Smooth muscle cell (in vitro differentiated cells): ENCODE measurements around the gene SAAL1. TPM values are rescaled to one million over a fixed set of nuclear protein-coding genes. Genes with fewer than 3 reads are reported as not detected.

Source experiments
- DNase-seq: peaks from one replicate; lab custom pipeline; 2025; ENCODE audit not compliant: unreplicated experiment; lab: John Stamatoyannopoulos, UW
- H2AFZ ChIP-seq: fragments of 200-600 bp; sonication (generic); 2 replicates; pipeline ENCODE4 v1.6.0; 2016; ENCODE audit warnings: antibody characterized with exemption, low read depth, mild to moderate bottlenecking
- H3F3A ChIP-seq: fragments of 200-600 bp; sonication (generic); 2 replicates; pipeline ENCODE4 v1.6.0; 2017; ENCODE audit warnings: antibody characterized with exemption, low read depth
- H3K27ac ChIP-seq: fragments of 200-600 bp; sonication (generic); 2 replicates; pipeline ENCODE4 v1.5.1; 2016; ENCODE audit warnings: low read depth, mild to moderate bottlenecking
- H3K27me3 ChIP-seq: fragments of 200-600 bp; sonication (generic); 2 replicates; pipeline ENCODE4 v1.6.1; 2016; ENCODE audit warnings: low read depth, mild to moderate bottlenecking
- H3K36me3 ChIP-seq: fragments of 200-600 bp; sonication (generic); 2 replicates; pipeline ENCODE4 v1.5.1; 2016; ENCODE audit warnings: low read depth
- H3K4me1 ChIP-seq: fragments of 200-600 bp; sonication (generic); 2 replicates; pipeline ENCODE4 v1.5.1; 2016; ENCODE audit warnings: low read depth
- H3K4me2 ChIP-seq: fragments of 200-600 bp; sonication (generic); 2 replicates; pipeline ENCODE4 v1.6.0; 2016; ENCODE audit warnings: mild to moderate bottlenecking
- H3K4me3 ChIP-seq: fragments of 200-600 bp; sonication (generic); 2 replicates; pipeline ENCODE4 v1.5.1; 2016; ENCODE audit warnings: mild to moderate bottlenecking
- H3K79me2 ChIP-seq: fragments of 200-600 bp; sonication (generic); 2 replicates; pipeline ENCODE4 v1.6.0; 2016; ENCODE audit warnings: low read depth, mild to moderate bottlenecking
- H3K9ac ChIP-seq: fragments of 200-600 bp; sonication (generic); 2 replicates; pipeline ENCODE4 v1.6.0; 2016; ENCODE audit warnings: low read depth
- H3K9me3 ChIP-seq: fragments of 200-600 bp; sonication (generic); replicated peaks from 2 replicates; pipeline ENCODE4 v1.5.1; 2016; ENCODE audit warnings: low read depth
- H4K20me1 ChIP-seq: fragments of 200-600 bp; sonication (generic); 2 replicates; pipeline ENCODE4 v1.6.0; 2016; ENCODE audit warnings: low read depth
- WGBS: methylation state at CpG from one replicate; pipeline ENCODE4 v1.1.7; 2016; ENCODE audit warnings: low lambda C conversion rate; 5-methylcytosine and 5-hydroxymethylcytosine counted together
- polyA plus RNA-seq: library from polyadenylated mRNA; unstranded; fragments of >200 nt; fragmentation: Nextera tagmentation; extraction: Ambion mirVana; gene quantifications from 2 replicates; pipeline ENCODE4 v1.2.1, GENCODE V29; 2016
- total RNA-seq: library from RNA; depleted of rRNA; stranded (reverse); fragments of >200 nt; gene quantifications from 2 replicates; pipeline ENCODE4 v1.2.3, GENCODE V29; 2014
- TF ChIP-seq, protein P1 (sequence below): fragments of 200-600 bp; sonication (generic); IDR thresholded peaks from 2 replicates; pipeline ENCODE4 v1.5.1; 2017; ENCODE audit warnings: borderline replicate concordance, mild to moderate bottlenecking, antibody characterized with exemption; ENCODE audit not compliant: insufficient read depth, poor library complexity, severe bottlenecking

Gene SAAL1
- total and polyA plus RNA-seq, 2 experiments from 2014 or later, result 19.9 to 20.0 TPM

DNA sequence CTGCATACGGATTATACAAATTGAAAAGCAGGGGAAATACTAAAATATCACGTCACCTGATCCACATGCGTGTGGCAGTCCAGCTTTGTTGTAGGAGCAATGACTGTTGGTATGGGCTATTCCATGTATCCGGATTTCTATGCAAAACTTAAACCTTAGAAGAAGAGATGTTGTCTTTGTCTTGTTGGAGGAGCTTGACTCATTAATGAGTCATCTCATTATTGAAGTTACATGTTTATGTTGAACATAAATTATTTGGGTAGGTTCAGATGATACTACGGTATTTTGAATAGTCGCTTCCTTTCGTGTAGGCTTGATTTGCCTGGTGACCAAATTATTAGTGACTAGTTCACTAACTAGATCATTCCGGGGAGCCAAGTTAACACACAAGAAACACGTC lies 806 bp upstream of the SAAL1 start:
- Histone ChIP-seq H3K27me3 (peaks cover 4% of the 10 kb centered on the region), H2AFZ (peak overlapping the region; percentile 82), H3K4me2 (peak overlapping the region; percentile 98), H3K4me3 (no peak overlapping the region), H3F3A (no peaks in the 10 kb centered on the region), H3K9me3 (no peaks in the 10 kb centered on the region), H3K9ac (no peak overlapping the region), H3K36me3 (no peaks in the 10 kb centered on the region), H3K4me1 (peaks cover 8% of the 10 kb centered on the region), H3K27ac (no peak overlapping the region), H4K20me1 (no peaks in the 10 kb centered on the region), H3K79me2 (peaks cover 17% of the 10 kb centered on the region)
- DNase-seq, result no peak
- TF ChIP-seq, protein P1, sequence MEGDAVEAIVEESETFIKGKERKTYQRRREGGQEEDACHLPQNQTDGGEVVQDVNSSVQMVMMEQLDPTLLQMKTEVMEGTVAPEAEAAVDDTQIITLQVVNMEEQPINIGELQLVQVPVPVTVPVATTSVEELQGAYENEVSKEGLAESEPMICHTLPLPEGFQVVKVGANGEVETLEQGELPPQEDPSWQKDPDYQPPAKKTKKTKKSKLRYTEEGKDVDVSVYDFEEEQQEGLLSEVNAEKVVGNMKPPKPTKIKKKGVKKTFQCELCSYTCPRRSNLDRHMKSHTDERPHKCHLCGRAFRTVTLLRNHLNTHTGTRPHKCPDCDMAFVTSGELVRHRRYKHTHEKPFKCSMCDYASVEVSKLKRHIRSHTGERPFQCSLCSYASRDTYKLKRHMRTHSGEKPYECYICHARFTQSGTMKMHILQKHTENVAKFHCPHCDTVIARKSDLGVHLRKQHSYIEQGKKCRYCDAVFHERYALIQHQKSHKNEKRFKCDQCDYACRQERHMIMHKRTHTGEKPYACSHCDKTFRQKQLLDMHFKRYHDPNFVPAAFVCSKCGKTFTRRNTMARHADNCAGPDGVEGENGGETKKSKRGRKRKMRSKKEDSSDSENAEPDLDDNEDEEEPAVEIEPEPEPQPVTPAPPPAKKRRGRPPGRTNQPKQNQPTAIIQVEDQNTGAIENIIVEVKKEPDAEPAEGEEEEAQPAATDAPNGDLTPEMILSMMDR, result no peak
- WGBS, result 91% methylated on average over 9 of the region's 9 CpGs

DNA sequence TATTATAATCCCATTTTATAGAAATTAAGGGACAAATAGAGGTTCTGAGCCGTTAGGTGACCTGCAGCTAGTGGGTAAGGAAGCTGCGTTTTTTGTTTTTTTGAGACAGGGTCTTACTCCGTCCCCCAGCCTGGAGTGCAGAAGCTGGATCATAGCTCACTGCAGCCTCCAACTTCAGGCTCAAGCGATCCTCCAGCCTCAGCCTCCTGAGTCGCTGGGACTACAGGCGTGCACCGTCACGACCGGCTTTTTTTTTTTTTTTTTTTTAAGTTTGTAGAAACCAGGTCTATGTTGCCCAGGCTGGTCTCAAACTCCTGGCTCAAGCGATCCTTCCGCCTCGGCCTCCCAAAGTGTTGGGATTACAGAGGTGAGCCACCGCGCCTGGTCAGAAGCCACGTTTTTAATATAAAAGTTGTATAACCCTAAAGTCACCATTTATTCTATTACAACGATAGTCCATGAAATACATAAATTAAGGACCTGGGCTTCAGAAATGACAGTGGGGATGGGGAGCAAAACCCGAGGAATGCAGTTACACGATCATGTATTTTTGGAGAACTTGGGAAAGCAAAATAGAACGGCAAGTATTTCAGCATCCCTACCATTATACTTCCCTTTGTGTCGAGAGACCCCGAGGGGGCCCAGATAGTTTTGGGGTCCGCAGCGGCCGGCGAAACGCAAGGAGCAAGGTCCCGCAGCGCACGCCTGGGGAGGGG lies 638 bp downstream of the SAAL1 start:
- H3K4me3 ChIP-seq, result peak overlapping the region; percentile 92
- H3K9me3 ChIP-seq, result no peaks in the 10 kb centered on the region
- no peaks in the 10 kb centered on the region for H3F3A ChIP-seq
- peak overlapping the region; percentile 75 for H3K9ac ChIP-seq
- TF ChIP-seq, protein P1, result no peak
- H4K20me1 ChIP-seq, result no peaks in the 10 kb centered on the region
- no peak overlapping the region for H3K27ac ChIP-seq
- H3K79me2 ChIP-seq, result peaks cover 21% of the 10 kb centered on the region
- peak overlapping the region; percentile 98 for H3K4me2 ChIP-seq
- peaks cover 4% of the 10 kb centered on the region for H3K27me3 ChIP-seq
- WGBS, result 28% methylated on average over 29 of the region's 29 CpGs
- H3K36me3 ChIP-seq, result no peaks in the 10 kb centered on the region
- no peak for DNase-seq
- H3K4me1 ChIP-seq, result peaks cover 8% of the 10 kb centered on the region
- H2AFZ ChIP-seq, result peak overlapping the region; percentile 99

DNA sequence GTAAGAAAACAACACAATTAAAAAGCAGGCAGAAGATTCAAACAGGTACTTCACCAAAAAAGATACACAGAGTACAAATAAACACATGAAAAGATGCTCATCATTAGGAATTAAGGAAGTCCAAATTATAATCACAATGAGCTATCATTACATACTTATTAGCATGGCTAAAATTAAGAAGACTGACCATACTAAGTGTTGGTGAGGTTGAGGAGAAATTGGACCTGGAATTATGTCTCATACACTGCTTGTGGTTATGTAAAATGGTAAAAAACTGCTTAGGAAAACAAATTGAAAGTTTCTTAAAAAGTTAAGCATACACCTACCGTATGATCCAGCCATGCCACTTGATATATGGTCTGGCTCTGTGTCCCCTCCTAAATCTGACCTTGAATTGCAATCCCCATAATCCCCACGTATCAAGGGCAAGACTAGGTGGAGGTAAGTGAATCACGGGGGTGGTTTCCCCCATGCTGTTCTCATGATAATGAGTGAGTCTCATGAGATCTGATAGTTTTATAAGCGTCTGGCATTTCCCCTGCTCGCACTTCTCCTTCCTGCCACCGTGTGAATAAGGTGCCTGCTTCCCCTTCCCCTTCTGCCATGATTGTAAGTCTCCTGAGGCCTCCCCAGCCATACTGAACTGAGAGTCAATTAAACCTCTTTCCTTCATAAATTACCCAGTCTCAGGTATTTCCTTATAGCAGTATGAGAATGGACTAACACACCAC lies 4.8 kb downstream of the SAAL1 start:
- Histone ChIP-seq H3F3A (no peaks in the 10 kb centered on the region), H3K36me3 (no peaks in the 10 kb centered on the region), H4K20me1 (peaks cover 9% of the 10 kb centered on the region), H3K79me2 (peaks cover 25% of the 10 kb centered on the region), H3K4me3 (no peak overlapping the region), H3K27ac (no peak overlapping the region), H2AFZ (no peak overlapping the region), H3K4me2 (no peak overlapping the region), H3K27me3 (no peaks in the 10 kb centered on the region), H3K4me1 (peaks cover 8% of the 10 kb centered on the region), H3K9ac (no peak overlapping the region), H3K9me3 (no peaks in the 10 kb centered on the region)
- TF ChIP-seq, protein P1, result no peak
- 52% methylated on average over 6 of the region's 6 CpGs for WGBS
- no peak for DNase-seq
